Osteoblast (primary cell): Measurements from ENCODE around the gene ULBP1. TPM values are rescaled to one million over a fixed set of nuclear protein-coding genes. Genes with fewer than 3 reads are reported as not detected.

ENCODE experiments used
- DNase-seq: peaks from one replicate; pipeline ENCODE4 v3.0.0; 2011; ENCODE audit warnings: low spot score, mixed read lengths; ENCODE audit not compliant: insufficient read length; ENCODE audit errors: missing footprints
- H2AFZ ChIP-seq: 2 replicates; pipeline ENCODE4 v1.6.0; 2011; ENCODE audit warnings: mild to moderate bottlenecking, low read length
- H3K27ac ChIP-seq: 2 replicates; pipeline ENCODE4 v1.5.1; 2011; ENCODE audit warnings: mild to moderate bottlenecking, low read depth, low read length, moderate library complexity
- H3K27me3 ChIP-seq: 2 replicates; pipeline ENCODE4 v1.6.0; 2012; ENCODE audit warnings: mild to moderate bottlenecking, control low read depth, inconsistent platforms, low read length, moderate library complexity; ENCODE audit not compliant: insufficient read depth
- H3K36me3 ChIP-seq: 2 replicates; pipeline ENCODE4 v1.5.1; 2011; ENCODE audit warnings: mild to moderate bottlenecking, low read length, control low read depth, moderate library complexity; ENCODE audit not compliant: insufficient read depth
- H3K4me1 ChIP-seq: 2 replicates; pipeline ENCODE4 v1.5.1; 2011; ENCODE audit warnings: mild to moderate bottlenecking, low read length, control low read depth, moderate library complexity; ENCODE audit not compliant: insufficient read depth
- H3K4me2 ChIP-seq: 2 replicates; pipeline ENCODE4 v1.6.0; 2011; ENCODE audit warnings: mild to moderate bottlenecking, low read length; ENCODE audit not compliant: insufficient read depth
- H3K4me3 ChIP-seq: fragments of 200-600 bp; sonication (generic); 3 replicates; pipeline ENCODE4 v1.5.1; 2012; ENCODE audit warnings: mild to moderate bottlenecking, low read length, inconsistent platforms; ENCODE audit not compliant: insufficient read depth
- H3K79me2 ChIP-seq: 2 replicates; pipeline ENCODE4 v1.6.0; 2012; ENCODE audit warnings: mild to moderate bottlenecking, low read length, control low read depth, inconsistent platforms; ENCODE audit not compliant: insufficient read depth
- H3K9me3 ChIP-seq: 2 replicates; pipeline ENCODE4 v1.5.1; 2011; ENCODE audit warnings: low read depth, low read length, control low read depth
- H4K20me1 ChIP-seq: 2 replicates; pipeline ENCODE4 v1.6.0; 2012; ENCODE audit warnings: mild to moderate bottlenecking, low read length, control low read depth; ENCODE audit not compliant: insufficient read depth
- total RNA-seq: library from RNA; depleted of rRNA; stranded (reverse); fragments of >200 nt; gene quantifications from 2 replicates; pipeline ENCODE4 v1.2.3, GENCODE V29; 2012
- TF ChIP-seq, protein P1 (sequence below): IDR thresholded peaks from 2 replicates; pipeline ENCODE4 v1.5.1; 2011; ENCODE audit warnings: mild to moderate bottlenecking, low read depth, low read length, moderate library complexity; ENCODE audit errors: extremely low read depth

Gene ULBP1, protein sequence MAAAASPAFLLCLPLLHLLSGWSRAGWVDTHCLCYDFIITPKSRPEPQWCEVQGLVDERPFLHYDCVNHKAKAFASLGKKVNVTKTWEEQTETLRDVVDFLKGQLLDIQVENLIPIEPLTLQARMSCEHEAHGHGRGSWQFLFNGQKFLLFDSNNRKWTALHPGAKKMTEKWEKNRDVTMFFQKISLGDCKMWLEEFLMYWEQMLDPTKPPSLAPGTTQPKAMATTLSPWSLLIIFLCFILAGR
- total RNA-seq, result 0.72 and 0.88 TPM in 2 replicates

GRCh38 chr6:149963462-149964307 is at the start of gene ULBP1:
ULBP1 (plus strand) TSS chr6:149963943; CDS start chr6:149964050, 107 bp downstream.
- Histone ChIP-seq H3K4me3 (peak within 1 kb of the TSS; percentile 73), H3K27ac (no peak within 1 kb of the TSS), H2AFZ (peak within 1 kb of the TSS; percentile 90), H3K79me2 (no peaks in the 10 kb centered on the region), H3K9me3 (no peaks in the 10 kb centered on the region), H3K4me2 (peak within 1 kb of the TSS; percentile 87), H4K20me1 (no peaks in the 10 kb centered on the region), H3K27me3 (peaks cover 48% of the 10 kb centered on the region), H3K4me1 (peaks cover 14% of the 10 kb centered on the region), H3K36me3 (no peaks in the 10 kb centered on the region)
- TF ChIP-seq, protein P1, sequence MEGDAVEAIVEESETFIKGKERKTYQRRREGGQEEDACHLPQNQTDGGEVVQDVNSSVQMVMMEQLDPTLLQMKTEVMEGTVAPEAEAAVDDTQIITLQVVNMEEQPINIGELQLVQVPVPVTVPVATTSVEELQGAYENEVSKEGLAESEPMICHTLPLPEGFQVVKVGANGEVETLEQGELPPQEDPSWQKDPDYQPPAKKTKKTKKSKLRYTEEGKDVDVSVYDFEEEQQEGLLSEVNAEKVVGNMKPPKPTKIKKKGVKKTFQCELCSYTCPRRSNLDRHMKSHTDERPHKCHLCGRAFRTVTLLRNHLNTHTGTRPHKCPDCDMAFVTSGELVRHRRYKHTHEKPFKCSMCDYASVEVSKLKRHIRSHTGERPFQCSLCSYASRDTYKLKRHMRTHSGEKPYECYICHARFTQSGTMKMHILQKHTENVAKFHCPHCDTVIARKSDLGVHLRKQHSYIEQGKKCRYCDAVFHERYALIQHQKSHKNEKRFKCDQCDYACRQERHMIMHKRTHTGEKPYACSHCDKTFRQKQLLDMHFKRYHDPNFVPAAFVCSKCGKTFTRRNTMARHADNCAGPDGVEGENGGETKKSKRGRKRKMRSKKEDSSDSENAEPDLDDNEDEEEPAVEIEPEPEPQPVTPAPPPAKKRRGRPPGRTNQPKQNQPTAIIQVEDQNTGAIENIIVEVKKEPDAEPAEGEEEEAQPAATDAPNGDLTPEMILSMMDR, result no peak
- peak; percentile 96 for DNase-seq

- TF ChIP-seq, protein P1, result no peak
- no peaks in the 10 kb centered on the region for H3K79me2 ChIP-seq
- H3K4me2 ChIP-seq, result no peak overlapping the region
- no peaks in the 10 kb centered on the region for H3K4me1 ChIP-seq
- no peaks in the 10 kb centered on the region for H3K27me3 ChIP-seq
- H3K36me3 ChIP-seq, result no peaks in the 10 kb centered on the region
- no peaks in the 10 kb centered on the region for H3K9me3 ChIP-seq
- no peaks in the 10 kb centered on the region for H4K20me1 ChIP-seq
- no peak overlapping the region for H3K27ac ChIP-seq
- H3K4me3 ChIP-seq, result no peak overlapping the region
- no peak overlapping the region for H2AFZ ChIP-seq
- DNase-seq, result no peak
These were observed 47.5 kb upstream of the ULBP1 start for GRCh38 chr6:149915970-149916865.

DNA sequence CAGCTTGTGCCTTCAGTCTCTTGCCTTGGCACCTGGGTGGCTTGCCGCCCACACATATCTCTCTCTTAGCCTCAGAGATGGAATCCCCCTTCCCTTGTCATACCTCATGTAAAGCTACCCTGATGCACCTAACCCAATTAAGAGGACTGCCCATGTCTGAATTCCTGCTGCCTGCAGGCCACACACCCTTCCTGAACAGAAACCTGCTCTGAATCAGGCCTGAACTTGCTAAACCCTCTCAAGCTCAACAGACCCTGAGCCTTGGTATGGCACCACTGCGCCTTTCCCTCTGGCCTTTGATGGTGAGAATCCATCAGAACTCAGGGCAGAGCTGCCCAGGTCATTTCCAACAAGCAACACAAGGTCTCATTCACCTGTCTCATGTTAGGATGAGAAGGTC is 46.1 kb upstream of the ULBP1 start:
- Histone ChIP-seq H4K20me1 (no peaks in the 10 kb centered on the region), H3K4me3 (no peak overlapping the region), H3K4me1 (no peaks in the 10 kb centered on the region), H2AFZ (no peak overlapping the region), H3K36me3 (no peaks in the 10 kb centered on the region), H3K79me2 (no peaks in the 10 kb centered on the region), H3K9me3 (no peaks in the 10 kb centered on the region), H3K27me3 (no peaks in the 10 kb centered on the region), H3K4me2 (no peak overlapping the region), H3K27ac (no peak overlapping the region)
- DNase-seq, result no peak
- TF ChIP-seq, protein P1, result no peak
